Measurements from ENCODE around the gene PRSS33.
A peak's percentile ranks its signal among the peaks of the same experiment; 100 is the strongest.

The PRSS33 gene

DNA sequence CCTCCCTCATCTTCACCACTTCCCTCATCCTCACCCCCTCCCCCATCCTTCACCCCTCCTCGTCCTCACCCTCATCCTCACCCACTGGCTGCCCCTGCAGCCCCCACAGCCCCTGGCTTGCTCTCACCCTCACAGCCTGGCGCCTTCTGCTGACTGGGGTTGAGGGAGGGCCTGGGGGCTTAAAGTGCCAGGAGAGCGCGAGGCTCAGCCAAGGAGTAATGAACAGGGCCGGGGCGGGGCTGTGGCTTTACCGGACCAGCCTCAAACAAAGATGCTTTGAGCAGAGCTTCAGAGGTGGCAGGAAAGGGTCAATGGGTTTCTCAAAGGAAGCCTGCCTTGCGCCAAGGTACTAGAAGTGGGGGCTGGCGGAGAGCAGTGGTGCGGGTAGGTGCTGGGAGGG lies at the start of gene PRSS33:
PRSS33 (minus strand) TSS at position 155 of the 400 bp plus-strand sequence. CDS start 1,013 bp downstream, outside the sequence.
- no peak for DNase-seq

DNA sequence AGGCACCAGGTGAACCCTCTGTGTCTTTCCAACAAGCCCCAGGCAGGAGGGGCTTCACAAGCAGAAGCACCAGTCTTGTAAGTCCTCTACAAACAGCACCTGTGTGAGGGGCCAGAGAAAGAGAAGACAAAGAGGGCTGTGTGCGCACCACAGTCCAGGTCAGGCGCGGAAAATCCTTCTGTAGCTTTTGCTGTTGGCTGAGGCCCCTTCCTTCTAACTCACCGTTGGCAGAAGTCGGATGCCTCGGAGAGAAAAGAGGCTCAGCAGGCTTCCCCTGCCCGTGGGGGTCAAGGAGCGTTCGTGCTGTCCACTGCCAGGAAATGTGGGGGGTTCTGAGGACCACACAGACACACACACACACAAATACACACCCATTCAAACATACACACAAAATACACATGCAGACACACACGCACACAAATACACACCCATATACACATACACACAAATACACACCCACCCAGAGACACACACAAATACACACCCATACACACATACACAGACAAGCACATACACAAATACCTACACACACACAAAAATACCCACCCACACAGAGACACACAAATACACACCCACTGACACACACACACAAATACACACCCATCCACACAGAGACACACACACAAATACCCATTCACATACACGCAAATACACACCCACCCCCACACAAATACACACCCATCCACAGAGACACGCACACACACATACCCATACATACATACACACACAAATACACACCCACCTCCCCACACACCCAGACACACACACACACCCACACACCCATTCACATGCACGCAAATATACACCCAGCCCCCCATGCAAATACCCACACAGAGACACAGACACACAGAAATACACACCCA lies 49.5 kb upstream of the PRSS33 start:
- no peak for DNase-seq

GRCh38 chr16:2835638-2836493 lies 48.5 kb upstream of the PRSS33 start:
- no peak for DNase-seq

DNA sequence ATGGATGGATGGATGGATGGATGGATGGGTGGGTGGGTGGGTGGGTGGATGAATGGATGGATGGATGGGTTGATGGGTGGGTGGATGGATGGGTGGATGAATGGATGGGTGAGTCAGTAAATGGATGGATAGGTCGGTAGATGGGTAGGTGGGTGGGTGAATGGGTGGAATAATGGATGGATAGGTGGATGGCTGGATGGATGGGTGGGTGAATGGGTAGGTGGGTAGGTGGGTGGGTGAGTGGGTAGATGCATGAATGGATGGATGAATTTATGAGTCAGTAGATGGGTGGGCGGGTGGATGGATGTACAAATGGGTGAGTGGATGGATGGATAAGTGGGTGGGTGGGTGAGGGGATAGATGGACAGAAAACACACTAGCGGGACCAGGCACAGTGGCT lies 47.6 kb upstream of the PRSS33 start:
- DNase-seq, result no peak

GRCh38 chr16:2833776-2834175 lies 46.4 kb upstream of the PRSS33 start:
- DNase-seq, result no peak

GRCh38 chr16:2831203-2831602 lies 43.8 kb upstream of the PRSS33 start:
- DNase-seq, result no peak

DNA sequence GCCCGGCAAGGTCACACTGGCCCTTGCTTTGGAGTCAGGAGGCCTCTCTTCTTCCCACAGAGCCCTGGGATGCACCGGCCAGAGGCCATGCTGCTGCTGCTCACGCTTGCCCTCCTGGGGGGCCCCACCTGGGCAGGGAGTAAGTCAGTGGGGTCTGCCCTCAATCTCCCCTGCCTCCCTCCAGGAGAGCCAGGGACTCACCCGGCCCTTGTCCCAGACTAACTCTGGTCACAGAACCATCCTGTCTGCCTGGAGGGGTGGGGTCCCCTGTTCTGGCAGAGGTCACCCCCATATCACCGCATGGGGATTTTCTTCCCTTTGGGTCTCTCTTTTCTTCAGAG lies 43.0 kb upstream of the PRSS33 start:
- no peak for DNase-seq

DNA sequence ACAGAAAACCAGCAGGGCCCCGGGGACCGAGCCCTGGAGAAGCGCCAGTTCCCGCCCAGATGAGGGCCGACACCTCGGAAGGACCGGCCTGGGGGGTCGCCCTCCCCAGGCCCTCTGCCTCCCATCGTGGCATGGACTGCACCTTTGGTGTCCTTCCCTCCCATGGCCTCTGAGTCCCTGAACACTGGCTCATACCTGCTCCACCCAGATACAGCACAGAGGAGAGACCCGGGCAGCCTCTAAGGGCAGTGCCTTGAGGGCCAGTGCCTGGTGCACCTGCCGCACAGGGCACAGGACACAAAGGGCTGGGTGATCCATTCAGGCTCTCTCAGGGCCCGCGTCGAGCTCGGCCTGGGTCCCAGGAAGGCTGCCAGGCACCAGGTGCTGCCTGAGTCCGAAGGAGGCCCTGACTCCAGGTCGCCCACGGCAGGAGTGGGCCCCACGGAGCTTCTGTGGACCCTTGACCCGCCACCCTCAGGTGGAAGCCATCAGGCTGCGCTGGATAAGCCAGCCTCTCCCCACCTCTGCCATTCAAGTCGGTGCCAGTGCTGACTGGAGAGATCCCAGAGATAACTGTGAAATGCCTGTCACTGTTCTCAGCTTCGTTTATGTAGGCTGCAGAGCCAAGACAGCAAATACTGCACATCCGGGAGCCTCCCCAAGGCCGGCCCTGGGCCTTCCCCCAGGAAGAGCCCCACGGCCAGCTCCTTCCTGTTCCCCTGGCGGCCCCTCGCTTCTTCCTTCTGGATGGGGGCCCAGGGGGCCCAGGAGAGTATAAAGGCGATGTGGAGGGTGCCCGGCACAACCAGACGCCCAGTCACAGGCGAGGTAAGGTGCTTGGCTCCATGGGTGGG lies 42.4 kb upstream of the PRSS33 start, which contains the start of gene ZG16B:
ZG16B (plus strand) TSS at position 803 of the 854 bp plus-strand sequence. CDS start 139 bp downstream, outside the sequence.
- no peak for DNase-seq

- DNase-seq, result no peak
Measured at GRCh38 chr16:2828876-2829430, 41.6 kb upstream of the PRSS33 start.

- DNase-seq, result no peak
Measured at GRCh38 chr16:2828521-2828840, 41.1 kb upstream of the PRSS33 start.

DNA sequence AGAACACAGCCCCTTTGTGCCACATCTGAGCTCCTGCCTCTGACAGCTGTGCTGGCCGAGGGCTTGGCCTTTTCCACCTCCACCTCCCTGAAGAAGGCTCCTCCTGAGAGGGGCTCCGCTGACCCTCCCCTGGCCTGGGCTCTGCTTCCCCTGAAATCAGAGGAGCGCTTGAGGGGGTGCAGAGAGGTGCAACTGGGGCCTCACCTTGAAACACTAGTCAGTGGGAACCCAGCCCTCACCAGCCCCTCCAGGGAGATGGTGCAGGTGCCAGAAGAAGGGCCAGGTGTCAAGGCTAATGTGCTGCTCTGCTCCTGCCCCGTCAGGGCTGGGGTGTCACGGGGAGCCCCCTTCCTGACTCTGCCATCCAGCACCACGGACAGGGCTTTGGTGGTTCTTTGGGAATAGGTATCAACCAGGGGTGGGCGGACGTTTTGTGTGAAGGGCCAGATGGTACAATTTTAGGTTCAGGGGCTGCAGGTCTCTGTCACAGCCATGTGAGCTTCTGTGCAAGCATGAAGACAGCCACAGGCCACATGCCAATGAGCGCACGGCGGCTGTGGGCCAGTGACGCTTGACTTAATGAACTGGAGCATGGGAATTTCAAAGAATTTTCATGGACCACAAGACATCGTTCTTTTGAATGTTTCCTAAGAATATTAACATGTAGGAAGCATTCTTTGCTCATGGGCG lies 40.6 kb upstream of the PRSS33 start:
- peak; percentile 1 for DNase-seq

GRCh38 chr16:2827374-2827791 lies 40.0 kb upstream of the PRSS33 start:
- DNase-seq, result no peak

DNA sequence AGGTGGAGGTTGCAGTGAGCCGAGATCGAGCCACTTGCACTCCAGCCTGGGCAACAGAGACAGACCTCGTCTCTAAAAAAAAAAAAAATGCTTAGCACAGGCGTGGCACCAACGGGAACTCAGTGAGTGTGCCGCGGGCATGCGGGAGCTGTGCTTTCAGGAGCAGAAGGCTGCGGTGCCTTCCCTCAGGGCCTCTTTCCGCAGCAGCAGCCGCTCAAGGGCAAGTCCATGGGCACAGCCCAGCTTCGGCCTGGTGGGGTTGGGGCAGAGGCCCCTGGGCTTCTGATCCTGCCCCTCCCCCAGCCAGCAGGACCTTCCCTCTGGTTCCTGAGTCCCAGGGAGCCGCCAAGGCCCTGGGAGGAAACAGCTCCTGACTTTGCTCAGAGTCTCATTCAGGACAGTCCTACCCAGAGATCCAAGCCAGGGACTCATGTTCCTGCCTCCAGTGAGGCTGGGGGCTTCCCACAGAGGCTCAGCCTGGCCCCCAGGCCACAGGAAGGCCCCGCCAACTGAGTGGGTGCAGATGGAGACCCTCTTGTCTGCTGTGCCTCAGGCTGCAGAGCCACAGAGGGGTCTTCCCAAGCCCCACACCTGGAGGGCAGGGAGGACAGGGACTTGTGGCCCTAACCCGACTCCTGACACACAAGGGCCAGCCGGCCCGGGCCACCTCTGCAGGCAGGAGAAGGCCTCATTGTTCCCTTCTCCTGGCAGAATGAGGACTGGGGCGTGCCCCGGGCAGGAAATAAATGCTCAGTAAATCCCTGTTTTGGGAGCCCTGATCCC lies 39.4 kb upstream of the PRSS33 start:
- DNase-seq, result no peak

DNA sequence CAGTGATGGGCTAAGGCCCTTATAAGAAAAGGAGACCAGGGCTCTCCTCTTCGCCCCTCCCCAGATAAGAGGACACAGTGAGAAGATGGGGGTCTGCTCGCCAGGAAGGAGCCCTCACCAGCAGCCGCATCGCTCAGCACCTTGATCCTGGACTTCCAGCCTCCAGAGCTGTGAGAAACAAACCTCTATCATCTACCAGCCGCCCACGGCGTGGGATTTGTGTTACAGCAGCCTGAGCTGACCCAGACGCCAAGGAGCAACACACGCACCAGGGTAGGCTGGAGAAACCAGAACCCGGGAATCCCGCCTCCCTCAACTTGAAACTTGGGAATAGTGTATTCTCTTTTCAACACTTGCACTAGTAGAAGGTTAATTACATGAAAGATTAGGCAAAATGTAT lies 38.5 kb upstream of the PRSS33 start:
- DNase-seq, result no peak

GRCh38 chr16:2825049-2825742 lies 37.8 kb upstream of the PRSS33 start:
- no peak for DNase-seq

- DNase-seq, result no peak
Measured at GRCh38 chr16:2824626-2825025, 37.3 kb upstream of the PRSS33 start.

GRCh38 chr16:2822496-2822895 lies 35.1 kb upstream of the PRSS33 start:
- DNase-seq, result no peak

GRCh38 chr16:2822158-2822495 lies 34.8 kb upstream of the PRSS33 start:
- no peak for DNase-seq

GRCh38 chr16:2821487-2822157 lies 34.3 kb upstream of the PRSS33 start:
- peak; percentile 62 for DNase-seq

GRCh38 chr16:2820836-2821486 lies 33.6 kb upstream of the PRSS33 start:
- no peak for DNase-seq
